GM19468 (cell line): Measurements from ENCODE around the gene NAXE.
"Not testable (repeated sequence)": the region's sequence is repeated elsewhere in the genome, so short reads cannot be mapped to it uniquely, and the experiment has no call there.

Experiments used
- ATAC-seq: cut with Tn5 transposase; IDR thresholded peaks from one replicate; pipeline ENCODE4 v1.9.1; 2021; ENCODE audit warnings: mild to moderate bottlenecking, moderate library complexity, moderate number of reproducible peaks; ENCODE audit not compliant: unreplicated experiment; ENCODE audit errors: extremely low read depth

NAXE gene

GRCh38 chr1:156565519-156565918 is 26.1 kb upstream of the NAXE start:
- no peak for ATAC-seq

GRCh38 chr1:156566436-156566835 is 25.1 kb upstream of the NAXE start:
- no peak for ATAC-seq

GRCh38 chr1:156571261-156571852 is 20.2 kb upstream of the NAXE start:
- ATAC-seq = no peak

- ATAC-seq = peak; percentile 51
Measured at GRCh38 chr1:156571919-156572662, 19.5 kb upstream of the NAXE start, which contains the start of gene IQGAP3. TSS of gene IQGAP3 (minus strand) at chr1:156572565. CDS start at chr1:156572529, 36 bp downstream.

- ATAC-seq = no peak
Measured at GRCh38 chr1:156572663-156573018, 18.9 kb upstream of the NAXE start.

- ATAC-seq = no peak
Measured at GRCh38 chr1:156574039-156574633, 17.4 kb upstream of the NAXE start.

- ATAC-seq = no peak
Measured at GRCh38 chr1:156577550-156577949, 14.0 kb upstream of the NAXE start.

GRCh38 chr1:156578055-156578454 is 13.5 kb upstream of the NAXE start:
- no peak for ATAC-seq

- no peak for ATAC-seq
Measured at GRCh38 chr1:156579472-156579871, 12.1 kb upstream of the NAXE start, which contains the start of gene TTC24. TSS of gene TTC24 (plus strand) at chr1:156579723. CDS start at chr1:156581365, 1,642 bp downstream.

GRCh38 chr1:156581661-156582387 is 9.8 kb upstream of the NAXE start:
- no peak for ATAC-seq

- no peak for ATAC-seq
Measured at GRCh38 chr1:156582388-156583017, 9.1 kb upstream of the NAXE start.

GRCh38 chr1:156583821-156584622 is 7.6 kb upstream of the NAXE start:
- ATAC-seq = no peak

GRCh38 chr1:156584813-156585212 is 6.8 kb upstream of the NAXE start:
- no peak for ATAC-seq

- no peak for ATAC-seq
Measured at GRCh38 chr1:156586323-156586722, 5.3 kb upstream of the NAXE start.

- no peak for ATAC-seq
Measured at GRCh38 chr1:156586892-156587477, 4.6 kb upstream of the NAXE start.

GRCh38 chr1:156587927-156588326 is 3.6 kb upstream of the NAXE start:
- not testable (repeated sequence) for ATAC-seq

- ATAC-seq = no peak
Measured at GRCh38 chr1:156589546-156589945, 2.0 kb upstream of the NAXE start.

- ATAC-seq = no peak
Measured at GRCh38 chr1:156590326-156591180, 1.0 kb upstream of the NAXE start.

GRCh38 chr1:156591181-156591431 is 470 bp upstream of the NAXE start:
- no peak for ATAC-seq
